ENCODE measurements around the gene DAAM1.

The DAAM1 gene

DNA sequence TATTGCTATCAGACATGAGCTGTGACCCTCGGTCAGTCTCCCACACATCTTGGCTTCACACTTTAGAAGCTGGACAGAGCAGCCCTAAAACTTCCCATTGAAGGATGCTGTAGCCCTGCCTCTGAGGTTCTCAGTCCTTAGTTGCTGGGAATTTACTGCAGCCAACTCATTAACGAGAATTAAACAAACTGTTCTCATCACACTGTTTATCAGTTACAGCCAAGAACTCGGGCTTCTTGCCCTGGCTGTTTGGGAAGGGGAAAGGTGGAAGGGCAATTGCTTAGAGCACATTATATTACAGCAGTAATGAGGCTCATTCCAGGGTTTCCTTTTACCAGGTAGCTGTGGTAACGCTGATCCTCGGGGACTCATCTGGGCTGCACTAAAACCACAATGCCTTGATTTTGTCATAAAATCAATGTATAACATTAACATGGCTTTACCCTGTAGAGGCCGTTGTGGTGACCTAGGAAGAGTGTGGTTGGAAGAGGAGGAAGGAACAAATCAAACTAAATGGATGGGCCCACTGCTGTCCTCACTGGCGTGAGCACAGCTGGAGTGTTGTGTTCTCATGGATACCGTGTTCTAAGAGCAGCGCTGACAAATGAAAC is 189.6 kb downstream of the DAAM1 start:
- no peak for DNase-seq

DNA sequence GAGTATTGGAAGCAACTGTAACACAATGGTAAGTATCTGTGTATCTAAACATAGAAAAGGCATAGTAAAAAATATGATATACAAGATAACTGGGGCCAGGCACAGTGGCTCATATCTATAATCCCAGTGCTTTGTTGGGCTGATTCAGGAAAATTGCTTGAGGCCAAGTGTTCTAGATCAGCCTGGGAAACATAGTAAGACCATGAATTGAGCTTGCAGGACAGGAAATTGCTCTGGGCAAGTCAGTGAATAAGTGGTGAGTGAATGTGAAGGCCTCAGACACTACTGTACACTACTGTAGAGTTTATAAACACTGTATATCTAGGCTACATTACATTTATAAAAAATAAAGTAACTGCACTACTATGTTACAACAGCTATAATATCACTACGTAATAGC is 201.5 kb downstream of the DAAM1 start:
- DNase-seq: no peak

DNA sequence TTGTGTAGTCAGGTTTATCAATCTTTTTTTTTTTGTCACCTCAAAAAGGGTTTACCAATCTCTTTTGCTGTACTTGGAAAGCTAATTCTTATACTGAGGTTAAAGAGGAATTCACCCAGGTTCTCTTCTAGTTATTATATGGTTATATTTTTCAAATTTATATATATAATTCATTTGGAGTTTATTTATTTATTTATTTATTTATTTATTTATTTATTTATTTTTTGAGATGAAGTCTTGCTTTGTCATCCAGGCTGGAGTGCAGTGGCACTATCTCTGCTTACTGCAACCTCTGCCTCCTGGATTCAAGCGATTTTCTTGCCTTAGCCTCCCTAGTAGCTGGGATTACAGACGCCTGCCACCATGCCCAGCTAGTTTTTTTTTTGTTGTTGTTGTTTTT is 202.9 kb downstream of the DAAM1 start:
- no peak for DNase-seq

DNA sequence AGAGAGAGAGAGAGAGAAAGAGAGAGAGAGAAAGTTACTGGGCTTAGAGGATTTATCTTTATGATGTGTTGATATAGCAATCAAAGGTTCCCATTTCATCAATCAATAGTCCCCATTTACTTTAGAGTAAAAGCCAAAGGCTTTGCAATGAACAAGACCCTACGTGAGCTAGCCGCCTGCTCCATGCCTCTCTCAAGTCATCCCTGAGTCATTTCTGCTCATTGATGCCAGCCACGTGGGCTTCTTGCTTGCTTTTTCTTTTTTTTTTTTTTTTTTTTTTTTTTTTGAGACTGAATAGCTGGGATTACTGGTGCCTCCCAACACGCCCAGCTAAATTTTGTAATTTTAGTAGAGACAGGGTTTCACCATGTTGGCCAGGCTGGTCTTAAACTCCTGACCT is 205.8 kb downstream of the DAAM1 start:
- DNase-seq: no peak

DNA sequence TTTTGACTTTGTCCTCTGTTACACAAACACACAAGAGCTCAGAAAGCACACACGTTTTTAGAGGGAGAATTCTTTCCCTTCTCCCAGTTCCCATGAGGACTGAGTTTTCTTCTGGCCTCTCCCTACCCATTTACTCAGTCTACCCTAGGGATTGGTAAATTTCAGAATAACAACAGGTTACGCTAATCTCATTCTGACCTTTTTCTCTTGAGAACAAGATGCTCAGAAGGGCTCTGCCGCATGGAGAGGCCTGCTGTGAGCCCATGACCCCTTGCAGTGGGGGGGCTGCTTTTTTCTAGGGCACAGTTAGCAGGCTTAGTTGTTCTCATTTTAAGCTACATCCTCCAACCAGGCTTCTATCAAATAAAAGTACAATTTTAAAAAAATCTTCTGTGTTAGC is 207.2 kb downstream of the DAAM1 start:
- no peak for DNase-seq

DNA sequence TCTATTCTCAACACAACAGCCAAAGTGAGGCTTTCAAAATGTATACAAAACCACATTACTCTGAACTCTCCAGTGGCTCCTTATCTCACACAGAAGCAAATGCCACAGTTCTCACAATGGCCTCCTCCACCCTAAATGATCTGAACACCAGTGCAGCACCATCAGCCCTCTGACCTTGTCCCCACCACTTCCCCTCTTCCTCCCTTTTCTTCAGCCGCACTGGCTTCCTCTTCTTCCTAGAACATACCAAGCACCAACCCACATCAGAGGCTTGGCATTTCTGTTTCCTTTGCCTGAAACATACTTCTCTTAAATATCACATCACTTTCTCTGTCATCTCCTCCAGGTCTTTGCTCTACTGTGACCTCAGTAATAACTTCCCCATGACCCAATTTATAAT is 210.4 kb downstream of the DAAM1 start:
- no peak for DNase-seq

DNA sequence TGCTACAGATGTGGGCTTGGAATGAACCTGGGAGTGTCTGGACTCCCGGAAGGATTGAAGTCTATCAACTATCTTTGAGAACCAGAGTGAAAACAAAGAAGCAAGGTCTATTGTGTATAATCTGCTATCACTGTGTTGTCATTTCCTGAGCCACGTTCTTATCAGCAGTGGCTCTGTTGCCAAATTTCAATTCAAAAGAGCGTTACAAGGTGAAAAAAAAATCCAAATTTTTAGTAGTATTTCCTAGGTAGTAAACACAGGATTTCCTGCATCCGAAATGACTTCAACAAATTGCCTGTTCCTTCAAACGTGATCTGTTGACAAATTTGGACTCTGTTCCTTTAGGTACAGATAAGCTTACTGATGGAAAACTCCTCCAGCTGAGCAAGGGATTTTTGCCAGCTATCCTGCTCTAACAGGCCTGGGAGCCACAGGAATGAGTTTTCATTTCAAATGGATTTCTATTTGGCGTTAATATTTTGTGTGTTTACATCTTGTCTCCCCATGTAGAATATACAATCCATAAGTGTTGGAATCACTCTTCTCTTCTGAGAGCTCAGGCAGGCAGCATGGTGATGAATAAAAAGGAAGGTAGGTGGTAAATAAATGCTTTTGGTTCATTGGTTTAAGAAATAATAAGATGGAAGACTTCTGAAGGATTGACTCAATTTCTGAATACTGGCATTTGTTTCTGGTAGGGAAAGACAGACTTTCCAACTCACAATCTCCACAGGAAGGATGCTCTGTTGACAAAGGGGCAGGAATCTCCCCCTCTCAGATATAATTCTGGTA is 218.2 kb downstream of the DAAM1 start:
- no peak for DNase-seq

DNA sequence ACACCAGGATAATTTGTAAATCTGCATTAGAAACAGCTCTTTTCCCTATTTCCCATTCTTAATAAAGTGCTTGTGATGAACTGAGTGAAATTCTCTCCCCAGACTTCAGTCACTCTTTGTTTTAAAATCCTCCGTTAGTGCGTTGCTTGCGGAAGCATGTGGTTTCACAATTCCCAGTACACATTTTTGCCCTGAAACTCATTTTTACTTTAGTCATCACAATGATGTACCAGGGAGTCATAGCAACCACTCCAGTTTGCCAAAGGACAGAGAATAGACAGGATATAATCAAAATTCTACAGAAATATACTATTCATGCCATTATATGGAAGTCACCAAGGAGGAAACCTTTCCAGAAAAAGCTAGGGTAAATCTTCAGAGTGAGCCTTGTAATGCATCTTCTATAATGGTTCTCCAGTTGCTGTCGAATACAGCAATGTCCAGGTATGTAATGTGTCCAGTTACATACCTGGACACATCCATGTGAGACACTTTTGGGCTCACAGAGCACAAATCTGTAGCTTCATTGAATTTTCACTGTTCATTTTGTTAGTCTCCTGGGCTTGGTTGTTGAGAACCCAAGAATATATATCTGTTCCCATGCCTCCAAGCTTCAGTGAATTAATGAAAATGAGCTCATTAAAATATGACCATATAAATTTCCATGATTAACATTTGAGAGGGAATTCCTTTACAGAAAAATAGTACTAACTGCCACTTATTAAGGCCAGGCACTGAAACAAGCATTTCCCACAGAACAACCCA is 219.0 kb downstream of the DAAM1 start:
- no peak for DNase-seq

DNA sequence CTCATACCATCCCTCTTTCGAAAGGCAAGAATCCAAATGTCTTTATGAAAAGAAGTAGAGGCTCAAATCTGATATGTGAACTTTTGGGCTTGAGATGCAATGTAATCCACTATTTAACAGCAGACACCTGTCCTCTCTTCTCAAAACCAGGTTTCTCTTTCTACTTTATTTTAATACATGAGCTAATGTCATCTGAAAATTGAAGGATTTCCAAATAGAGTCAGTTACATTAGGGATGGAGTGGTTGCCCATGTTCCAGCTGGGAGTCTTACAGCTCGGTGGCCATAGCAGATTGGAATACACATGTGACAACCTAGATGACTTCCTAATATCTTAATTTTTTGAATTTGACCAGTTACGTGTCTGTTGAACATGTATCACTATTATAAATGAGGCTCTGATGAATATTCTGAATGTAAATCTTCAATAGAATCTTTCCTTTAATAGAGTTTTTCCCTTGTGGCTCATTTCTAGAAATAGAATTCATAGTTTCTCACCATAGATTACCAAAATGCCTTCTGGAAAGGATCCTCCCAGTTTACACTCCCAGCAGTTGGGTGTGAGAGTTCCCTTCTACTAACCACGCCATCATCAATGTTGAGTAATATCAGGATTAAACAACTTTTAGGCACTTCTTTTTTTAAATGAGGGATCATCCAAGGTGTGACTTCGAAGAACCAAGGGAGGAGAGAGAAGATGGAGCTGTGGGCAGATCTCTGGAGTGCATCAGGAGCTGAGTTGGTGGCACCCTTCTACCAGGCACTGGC is 227.6 kb downstream of the DAAM1 start:
- DNase-seq: no peak

DNA sequence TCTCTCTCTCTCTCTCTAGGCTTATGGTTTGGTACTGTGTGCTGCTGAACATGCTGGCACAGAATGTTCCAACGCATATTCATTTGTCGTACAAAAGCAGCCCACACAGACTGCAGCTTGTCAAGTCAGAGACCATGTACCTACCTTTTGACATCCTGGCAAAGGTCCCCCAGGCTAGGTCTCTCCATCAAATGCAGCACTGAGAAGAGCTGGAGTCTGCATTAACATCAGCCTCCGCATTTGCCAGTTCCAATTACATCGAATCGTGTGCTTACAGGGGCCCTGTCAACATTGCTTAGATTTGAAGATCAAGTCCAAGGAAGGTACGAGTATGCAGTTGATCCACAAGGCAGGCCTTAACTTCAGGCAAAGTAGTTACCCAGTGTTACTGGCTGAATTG is 228.8 kb downstream of the DAAM1 start:
- no peak for DNase-seq

DNA sequence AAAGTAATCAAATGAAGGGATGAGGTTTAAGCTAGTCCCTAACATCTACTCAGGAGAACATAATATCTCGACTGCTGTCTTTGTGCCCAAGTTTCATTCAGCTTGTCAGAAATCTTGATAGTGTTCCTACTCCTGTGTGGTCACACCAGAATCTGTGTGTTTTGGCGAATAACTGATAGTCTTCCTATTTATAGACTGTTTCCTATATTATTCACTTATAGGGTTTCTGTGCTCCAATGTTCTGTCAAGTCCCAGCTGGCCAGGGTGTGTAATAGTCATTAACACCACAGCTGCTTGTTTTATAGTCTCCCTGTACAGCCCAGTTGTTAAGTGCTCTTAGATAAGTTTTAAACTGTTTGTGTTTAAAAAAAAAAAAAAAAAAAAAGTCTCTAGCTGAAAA is 230.8 kb downstream of the DAAM1 start:
- DNase-seq: no peak
